GM19025 (cell line): ENCODE results near the gene VPS51.
A peak's percentile ranks its signal among the peaks of the same experiment; 100 is the strongest.
"Not testable (repeated sequence)": the region's sequence is repeated elsewhere in the genome, so short reads cannot be mapped to it uniquely, and the experiment has no call there.

ENCODE experiments used
- ATAC-seq: cut with Tn5 transposase; IDR thresholded peaks from one replicate; pipeline ENCODE4 v1.9.1; 2021; ENCODE audit warnings: mild to moderate bottlenecking, low read depth, moderate library complexity; ENCODE audit not compliant: unreplicated experiment

The VPS51 gene

DNA sequence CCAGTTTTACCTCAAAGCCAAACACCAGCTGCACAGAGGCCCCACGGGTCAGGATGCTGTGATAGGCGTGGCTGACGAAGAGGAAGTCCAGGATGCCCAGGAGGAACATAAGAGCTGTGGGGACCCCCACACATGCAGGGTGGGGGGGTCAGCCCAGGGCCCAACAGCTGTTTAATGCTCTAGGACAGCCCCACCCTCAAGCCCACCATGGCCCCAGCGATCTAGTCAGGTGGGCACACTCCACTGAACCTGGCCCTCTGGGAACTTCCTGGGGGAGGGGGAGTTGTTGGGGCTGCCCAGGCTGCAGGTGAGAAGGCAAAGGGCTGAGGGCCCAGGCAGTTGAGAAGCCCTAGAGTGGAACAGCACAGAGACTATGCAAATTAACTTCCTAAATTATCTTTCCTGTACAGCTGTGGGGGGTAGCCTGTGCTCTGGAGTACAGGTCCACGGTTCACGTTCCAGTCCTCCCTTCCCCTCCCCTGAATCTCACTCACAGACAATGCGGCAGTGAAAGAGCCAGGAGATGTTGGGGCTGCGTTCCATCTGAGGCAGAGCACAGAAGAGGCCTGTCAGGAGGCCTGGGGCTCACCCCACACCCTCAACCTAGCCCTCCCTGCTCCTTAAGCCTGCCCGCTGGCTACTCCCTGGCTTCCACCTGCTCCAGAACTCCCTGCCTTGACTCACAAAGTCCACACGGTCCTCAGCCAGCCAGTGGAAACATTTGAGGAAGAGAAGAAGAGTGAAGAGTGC lies 36.4 kb downstream of the VPS51 start:
- peak; percentile 29 for ATAC-seq

DNA sequence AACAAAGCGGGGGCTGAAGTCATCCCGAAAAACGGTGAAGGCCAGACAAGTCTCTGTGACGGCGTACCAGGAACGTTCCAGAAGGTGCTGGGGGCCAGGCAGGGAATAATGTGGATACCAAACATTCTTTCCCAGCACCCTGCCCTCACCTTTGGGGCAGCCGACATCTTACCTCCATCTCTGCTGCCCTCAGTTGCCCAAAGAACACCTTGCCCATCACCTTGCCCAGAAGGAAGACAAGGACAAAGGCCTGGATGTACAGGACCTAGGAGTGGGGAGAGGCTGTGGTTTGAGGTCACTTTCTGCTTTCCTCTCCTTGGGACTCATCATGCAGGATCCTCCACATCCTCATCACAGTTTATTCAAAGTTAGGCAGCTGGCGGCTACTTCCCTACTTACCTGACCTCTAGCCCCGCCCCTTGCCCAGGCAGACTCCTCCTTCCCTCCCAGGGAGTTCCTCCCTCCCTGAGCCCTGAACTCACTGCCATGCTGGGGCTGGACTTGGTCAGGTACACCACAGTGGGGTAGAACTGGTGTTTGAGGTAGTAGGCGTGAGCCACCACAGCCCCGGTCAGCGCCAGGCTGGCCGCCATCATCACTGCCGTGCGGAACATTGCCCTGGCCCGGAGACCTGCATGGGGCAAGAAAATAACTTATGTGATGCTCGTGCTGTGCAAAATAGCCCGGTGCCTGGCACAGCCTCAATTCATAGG lies 37.1 kb downstream of the VPS51 start:
- no peak for ATAC-seq

DNA sequence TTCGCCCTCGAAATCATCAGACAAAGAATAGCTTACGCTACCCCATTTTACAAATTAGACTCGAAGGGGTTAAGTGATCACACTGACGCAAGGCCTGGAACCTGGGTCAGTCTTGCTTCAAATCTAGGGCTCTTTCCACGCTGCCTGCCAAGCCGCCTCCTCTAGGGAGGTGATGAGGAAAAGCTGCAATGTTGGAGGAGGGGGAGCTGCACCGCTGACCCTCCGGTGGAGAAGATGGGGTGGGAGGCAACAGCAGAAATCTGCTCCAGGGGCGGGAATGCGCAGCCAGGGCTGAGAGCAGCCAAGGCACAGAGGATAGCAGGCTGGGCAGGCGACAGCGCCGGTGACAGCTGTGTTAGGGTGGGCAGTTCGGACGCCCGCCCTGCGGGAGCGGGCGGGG lies 37.7 kb downstream of the VPS51 start:
- ATAC-seq = no peak

DNA sequence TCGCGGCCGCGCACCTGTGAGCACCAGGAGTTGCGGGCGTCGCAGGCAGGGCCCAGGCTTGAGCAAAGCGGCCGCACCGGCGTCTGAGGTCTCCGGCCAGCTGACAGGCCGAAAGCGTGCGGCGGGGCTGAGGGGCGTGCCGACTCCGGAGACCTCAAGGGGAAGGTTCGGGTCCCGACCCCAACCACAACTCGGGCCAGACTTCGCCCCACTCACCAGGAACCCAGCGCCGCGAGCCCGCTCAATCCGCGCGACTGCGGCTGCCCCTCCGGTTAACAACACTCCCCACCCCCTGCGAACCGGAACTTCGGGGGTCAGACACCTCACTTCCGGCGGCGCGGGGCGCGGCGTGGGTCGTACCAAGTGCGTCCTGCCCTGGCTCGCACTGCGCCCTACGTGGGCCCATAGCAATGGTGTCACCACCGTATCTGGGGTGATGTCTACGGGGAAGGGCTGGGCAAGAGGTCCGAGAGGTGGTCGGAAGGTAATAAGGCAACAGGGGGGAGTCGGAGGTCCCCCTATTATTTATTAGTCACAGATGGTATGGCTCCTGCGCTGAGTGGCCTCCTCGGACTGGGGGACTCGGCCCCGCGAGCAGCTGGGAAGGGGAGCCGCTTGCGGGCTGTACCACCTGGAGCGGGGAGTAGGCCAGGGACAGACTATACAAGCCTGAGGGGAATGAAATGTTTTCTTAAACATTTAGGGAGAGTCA lies 38.4 kb downstream of the VPS51 start, which contains the start of gene SYVN1:
TSS of gene SYVN1 (minus strand) at position 280 of the 712 bp plus-strand sequence. CDS start 918 bp downstream, outside the sequence.
- peak; percentile 59 for ATAC-seq

DNA sequence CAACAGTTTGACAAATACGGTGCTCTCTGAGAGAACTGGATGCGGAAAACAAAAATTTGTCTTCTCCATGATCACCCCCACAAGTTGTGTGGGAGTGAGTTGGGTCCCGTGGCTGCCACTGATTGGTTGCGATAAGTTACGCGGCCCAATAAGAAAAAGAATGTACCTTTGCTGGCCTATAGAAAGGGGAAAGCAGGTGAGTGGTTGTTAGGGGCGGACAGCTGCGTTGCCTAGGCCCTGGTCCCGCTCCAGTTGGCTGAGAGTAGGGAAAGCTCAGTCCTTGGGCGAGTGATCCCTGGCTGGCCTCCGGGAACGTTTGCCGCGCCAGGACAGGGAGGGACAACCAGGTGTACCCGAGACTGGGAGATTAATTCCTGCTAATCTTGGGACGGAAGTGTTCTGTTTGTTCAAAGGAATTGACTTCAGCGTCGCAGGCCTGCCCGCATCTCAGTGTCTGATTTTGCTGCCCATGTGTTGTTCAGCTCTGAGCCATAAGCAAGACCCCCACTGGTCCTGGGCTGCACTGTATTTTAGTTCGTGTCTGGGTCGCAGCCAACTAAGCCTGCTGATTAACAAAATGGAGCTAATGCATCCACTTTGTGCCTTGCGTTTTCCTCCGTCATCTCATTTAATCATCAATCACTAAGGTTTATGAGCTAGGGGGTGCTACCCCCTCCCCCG lies 39.1 kb downstream of the VPS51 start:
- peak; percentile 59 for ATAC-seq

DNA sequence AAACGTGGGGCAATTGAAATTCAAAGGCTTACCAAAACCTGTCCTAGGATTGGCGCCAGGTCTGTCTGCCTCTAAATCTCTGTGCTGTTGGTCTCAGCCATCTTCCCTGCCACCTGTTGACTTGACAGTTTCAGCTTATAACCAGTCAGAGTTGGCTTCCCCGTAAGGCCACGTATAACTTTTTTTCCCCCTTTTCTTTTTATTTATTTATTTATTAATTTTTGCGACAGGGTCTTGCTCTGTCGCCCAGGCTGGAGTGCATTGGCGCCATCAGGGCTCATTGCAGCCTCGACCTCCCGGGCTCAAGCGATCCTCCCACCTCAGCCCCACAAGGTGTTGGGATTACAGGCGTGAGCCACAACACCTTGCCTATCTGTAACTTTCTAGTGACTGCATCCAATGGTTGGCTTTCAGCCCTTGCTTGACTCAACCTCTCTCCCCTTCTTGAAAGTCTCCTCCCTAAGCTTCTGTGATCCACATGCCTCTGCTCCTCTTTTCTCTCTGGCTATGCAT lies 39.7 kb downstream of the VPS51 start:
- ATAC-seq = no peak

DNA sequence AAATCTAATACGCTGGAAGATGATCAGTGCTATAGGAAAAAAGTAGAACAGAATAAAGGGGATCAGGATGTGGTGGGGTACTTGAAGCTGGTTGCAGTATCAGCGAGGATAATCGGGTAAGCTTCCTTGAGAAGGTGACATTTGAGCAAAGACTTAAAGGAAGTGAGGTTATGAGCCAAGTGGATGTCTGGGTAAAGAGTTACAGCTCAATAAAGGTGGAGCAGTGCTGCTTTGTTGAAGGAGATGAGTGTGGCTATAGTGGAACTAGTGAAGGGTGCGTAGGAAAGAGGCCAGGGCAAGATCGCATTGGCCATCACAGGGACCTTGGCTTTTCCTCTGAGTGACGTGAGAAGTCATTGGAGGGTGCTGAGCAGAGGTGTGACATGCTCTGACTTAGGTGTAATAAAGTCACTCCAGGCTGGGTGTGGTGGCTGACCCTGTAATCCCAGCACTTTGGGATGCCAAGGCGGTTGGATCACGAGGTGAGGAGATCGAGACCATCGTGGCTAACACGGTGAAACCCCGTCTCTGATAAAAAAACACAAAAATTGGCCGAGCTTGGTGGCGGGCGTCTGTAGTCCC lies 40.6 kb downstream of the VPS51 start:
- ATAC-seq = no peak

DNA sequence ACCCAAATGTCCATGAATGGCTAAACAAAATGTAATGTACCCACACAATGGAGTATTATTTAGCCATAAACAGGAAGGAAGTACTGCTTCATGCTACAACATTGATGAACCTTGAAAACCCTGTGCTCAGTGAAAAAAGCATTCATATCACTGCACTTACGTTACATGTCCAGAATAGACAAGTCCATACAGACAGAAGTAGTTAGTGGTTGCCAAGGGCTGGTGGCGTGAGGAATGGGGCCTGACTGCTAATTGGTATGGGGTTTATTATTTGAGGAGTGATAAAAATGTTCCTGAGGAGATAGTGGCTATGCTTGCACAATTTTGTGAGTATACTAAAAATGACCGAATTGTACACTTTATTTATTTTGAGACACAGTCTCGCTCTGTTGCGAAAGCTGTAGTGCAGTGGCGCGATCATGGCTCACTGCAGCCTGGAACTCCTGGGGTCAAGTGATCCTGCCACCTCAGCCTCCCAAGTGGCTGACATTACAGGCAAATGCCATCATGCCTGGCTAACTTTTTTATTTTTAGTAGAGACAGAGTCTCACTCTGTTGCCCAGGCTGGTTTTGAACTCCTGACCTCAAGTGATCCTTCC lies 46.0 kb downstream of the VPS51 start:
- ATAC-seq = no peak

DNA sequence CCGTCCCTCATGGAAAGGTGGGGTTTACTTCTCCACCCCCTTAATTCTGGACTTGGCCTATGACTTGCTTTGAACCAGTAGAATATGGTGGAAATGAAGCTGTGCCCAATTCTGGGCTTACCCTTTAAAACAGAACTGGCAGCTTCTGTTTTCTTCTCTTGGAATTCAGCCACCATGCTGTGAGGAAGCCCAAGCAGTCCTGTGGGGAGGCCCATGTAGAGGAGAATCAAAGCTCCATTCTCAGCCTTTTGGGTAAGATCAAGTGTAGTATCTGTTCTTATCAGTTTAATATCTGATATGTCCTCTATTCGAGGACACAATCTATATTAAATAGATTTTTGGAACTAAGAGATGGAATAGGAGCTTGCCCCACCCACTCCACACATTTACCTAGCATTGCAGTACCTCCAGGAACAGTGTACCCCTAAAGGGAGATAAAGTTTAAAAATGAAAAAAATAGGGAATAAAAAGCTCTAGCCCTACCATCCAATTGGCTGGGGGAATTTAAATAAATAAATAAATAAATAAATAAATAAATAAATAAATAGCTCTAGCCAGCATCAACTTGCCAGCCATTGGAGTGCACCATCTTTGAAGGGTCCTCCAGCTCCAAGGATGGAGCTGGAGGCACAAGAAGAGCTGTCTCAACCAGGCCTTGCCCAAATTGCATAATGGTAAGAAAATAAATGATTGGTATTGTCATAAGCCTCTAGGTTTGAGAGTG lies 51.5 kb downstream of the VPS51 start:
- ATAC-seq = no peak

DNA sequence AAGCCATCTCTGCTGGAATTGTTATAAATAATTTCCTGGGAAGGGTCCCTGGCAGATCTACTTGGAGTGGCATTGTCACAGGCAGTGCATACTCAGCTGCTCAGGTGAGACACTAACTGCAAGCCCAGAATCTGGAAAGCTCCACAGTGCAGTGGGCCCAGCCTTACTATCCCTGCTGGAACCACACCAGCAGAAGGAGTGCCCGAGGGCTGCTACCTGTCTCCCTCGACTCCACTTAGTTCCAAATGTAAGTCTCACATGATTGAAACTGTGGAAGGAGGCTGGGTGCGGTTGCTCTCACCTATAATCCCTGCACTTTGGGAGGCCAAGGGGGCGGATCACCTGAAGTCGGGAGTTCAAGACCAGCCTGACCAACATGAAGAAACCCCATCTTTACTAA lies 52.6 kb downstream of the VPS51 start:
- ATAC-seq = no peak

DNA sequence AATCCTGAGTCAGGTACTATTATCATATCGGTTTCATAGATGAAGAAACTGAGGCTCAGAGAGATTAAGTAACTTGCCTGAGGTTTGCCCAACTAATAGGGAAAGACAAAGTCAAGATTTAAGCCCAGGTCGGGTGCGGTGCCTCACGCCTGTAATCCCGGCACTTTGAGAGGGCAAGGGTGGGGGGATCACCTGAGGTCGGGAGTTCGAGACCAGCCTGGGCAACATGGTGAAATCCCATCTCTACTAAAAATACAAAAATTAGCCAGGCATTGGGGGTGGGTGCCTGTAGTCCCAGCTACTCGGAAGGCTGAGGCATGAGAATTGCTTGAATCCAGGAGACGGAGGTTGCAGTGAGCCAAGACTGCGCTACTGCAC lies 54.1 kb downstream of the VPS51 start:
- ATAC-seq = not testable (repeated sequence)

DNA sequence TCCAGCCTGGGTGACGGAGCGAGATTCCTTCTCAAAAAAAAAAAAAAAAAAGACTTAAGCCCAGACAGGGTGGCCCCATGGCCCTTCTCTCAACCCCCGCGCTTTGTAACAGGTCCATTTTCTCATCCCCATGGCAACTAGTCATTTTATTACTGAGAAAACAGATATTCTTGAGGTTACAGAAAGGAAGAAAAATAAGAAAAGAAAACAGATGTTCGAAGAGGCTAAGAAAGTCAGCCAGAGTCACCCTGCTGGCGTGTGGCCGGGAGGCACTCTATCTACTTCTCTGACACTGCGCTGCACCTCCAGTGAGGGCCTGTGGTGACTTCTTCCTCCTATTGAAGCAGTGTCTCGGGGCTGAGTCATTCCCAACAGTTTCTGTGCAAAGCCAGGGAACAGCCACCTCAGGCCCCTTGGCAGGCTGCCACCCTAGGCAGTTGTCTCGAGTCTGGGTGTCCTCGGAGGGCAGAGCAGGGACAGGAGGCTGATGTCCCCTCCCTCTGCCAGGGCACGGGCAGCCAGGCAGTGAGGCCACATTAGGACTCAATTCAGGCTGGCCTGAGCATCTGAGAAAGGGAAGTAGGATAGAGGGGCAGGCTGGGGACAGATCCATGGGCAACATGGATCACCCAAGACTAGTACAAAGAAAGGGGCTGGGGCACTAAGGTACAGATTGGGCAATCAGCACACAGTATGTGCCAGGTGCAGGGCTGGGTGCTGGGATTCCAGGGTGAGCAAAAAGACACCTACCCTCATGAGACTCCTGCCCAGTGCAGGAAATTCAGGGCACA lies 54.7 kb downstream of the VPS51 start:
- ATAC-seq = no peak

DNA sequence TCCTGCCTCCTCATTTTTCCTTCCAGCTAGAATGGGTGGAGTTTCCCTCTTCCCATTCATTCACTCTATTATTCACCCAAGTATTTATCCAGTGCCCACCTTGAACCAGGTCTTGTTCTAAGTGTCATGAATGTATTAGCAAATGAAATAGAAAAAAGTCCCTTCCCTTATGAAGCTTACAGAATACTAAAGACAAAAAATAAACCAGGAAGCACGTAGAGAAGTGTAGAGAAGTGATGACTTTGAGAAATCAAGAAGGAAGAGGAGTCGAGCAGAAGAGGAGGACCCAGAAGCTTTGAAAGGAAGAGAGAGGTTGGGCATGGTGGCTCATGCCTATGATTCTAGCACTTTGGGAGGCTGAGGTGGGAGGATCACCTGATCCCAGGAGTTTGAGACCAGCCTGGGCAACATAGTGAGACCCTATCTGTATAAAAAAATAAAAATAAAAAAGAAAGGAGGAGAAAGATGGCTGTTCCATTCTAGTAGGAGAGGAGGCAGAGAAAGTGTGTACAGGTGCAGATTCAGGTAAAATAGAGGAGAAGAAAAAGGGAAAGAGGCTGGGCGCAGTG lies 55.4 kb downstream of the VPS51 start:
- ATAC-seq = no peak

DNA sequence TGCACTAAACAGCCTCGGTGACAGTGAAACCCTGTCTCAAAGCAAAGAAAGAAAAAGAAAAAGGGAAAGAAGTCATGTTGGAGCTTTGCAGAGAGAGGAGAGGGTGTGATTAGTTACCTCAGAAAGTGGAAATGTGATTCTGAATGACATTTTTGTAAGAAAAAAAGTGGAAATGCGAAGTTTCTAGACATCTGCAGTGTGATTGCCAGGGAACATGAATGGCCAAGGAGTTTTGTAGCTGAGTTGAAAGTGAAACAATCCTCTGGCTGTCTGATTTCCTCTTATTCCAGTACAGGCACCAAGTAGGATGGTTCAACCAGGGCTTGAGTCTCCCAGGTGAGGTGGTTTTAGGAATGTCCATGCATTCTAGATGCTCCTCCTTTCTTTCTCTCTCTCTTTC lies 56.1 kb downstream of the VPS51 start:
- ATAC-seq = no peak

DNA sequence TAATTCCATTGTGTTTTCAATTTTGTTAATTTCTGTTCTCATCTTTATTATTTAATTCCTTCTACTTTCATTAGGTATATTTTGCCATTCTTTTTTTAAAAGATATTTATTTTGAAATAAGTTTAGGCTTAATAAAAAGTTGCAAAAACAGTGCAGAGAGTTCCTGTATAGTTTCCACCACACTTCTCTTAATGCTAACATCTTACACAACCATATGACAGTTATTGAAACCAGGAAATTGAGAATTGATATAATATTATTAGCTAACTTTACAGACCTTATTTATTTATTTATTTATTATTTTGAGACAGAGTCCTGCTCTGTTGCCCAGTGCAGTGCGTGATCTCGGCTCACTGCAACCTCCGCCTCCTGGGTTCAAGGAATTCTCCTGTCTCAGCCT lies 60.2 kb downstream of the VPS51 start:
- no peak for ATAC-seq

DNA sequence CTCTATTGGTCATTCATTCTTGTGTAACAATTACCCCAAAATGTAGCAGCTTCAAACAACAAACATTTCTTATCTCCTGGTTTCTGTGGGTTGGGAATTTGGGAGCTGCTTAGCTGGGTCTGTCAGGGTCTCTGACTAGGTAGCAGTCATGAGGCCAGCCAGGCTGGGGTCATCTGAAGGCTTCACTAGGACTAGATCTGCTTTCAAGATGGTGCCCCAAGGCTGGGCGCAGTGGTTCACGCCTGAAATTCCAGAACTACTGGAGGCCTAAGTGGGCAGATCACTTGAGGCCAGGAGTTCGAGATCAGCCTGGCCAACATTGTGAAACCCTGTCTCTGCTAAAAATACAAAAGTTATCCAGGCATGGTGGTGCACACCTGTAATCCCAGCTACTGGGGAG lies 60.9 kb downstream of the VPS51 start:
- no peak for ATAC-seq

DNA sequence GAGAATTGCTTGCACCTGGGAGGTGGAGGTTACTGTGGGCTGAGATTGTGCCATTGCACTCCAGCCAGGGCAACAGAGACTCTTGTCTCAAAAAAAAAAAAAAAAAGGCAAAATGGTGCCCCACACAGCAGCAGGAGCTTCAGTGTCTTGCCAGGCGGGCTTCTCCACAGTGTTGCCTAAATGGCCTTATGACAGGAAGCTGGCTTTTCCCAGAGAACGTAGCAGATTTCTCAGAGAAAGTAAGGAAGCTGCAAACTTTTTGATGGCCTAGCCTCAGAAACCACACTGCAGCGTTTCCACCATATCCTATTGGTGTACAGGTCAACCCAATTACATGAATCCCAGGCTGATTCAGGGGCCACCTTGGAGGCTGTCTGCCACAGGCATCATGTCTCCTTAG lies 61.3 kb downstream of the VPS51 start:
- ATAC-seq = no peak

DNA sequence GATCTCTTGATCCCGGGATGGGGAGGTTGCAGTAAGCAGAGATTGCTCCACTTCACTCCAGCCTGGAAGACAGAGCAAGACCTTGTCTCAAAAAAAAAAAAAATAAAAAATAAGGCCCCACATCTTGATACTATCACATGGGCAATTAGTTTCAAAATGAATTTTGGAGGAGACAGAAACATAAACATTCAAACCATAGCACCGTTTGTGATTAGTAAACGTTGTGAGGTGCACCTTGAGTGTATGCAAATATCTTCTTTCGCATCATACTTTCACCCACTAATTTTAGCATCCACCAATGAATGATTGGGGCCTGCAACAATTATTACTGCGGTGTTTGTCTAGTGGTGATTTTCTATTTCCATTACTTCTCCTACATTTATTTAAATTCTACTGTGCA lies 63.0 kb downstream of the VPS51 start:
- ATAC-seq = no peak
